Cardiac fibroblast (primary cell): Measurements from ENCODE around the gene PDZD2.
A peak's percentile ranks its signal among the peaks of the same experiment; 100 is the strongest.

Source experiments
- DNase-seq, 2 donors: peaks; one replicate each; pipeline versions ENCODE4 v3.0.0 to v3.0.0-alpha.2; 2010; ENCODE audit warnings: low read depth in 2 of 2
- H3K4me3 ChIP-seq, 2 donors: replicated peaks in 1 of 2; 1 replicate in 1 of 2; 2 replicates in 1 of 2; pipeline ENCODE4 v1.5.1; 2011; ENCODE audit warnings: low read depth in 2 of 2, low read length in 2 of 2, mild to moderate bottlenecking in 2 of 2, moderate library complexity in 1 of 2
- CTCF ChIP-seq: IDR thresholded peaks from one replicate; pipeline ENCODE4 v1.5.1; 2011; ENCODE audit warnings: low read depth, mild to moderate bottlenecking, low read length, inconsistent platforms

Gene PDZD2

GRCh38 chr5:32155211-32155610 lies 516.3 kb downstream of the PDZD2 start:
- no peak overlapping the region for H3K4me3 ChIP-seq
- TF ChIP-seq CTCF, result no peak
- DNase-seq, result no peak

- DNase-seq, result no peak
- no peak overlapping the region for H3K4me3 ChIP-seq
- no peak for TF ChIP-seq CTCF
Measured at GRCh38 chr5:32156635-32157034, 517.7 kb downstream of the PDZD2 start.

- no peak for DNase-seq
- TF ChIP-seq CTCF, result no peak
Measured at GRCh38 chr5:32157078-32157477, 518.1 kb downstream of the PDZD2 start.

GRCh38 chr5:32158679-32158975 lies 519.7 kb downstream of the PDZD2 start:
- no peak overlapping the region for H3K4me3 ChIP-seq
- no peak for DNase-seq
- no peak for TF ChIP-seq CTCF

More at GRCh38 chr5:32157078-32157477, 518.1 kb downstream of the PDZD2 start:
- H3K4me3 ChIP-seq, result no peak overlapping the region

GRCh38 chr5:32159328-32160072 lies 520.6 kb downstream of the PDZD2 start:
- TF ChIP-seq CTCF, result no peak
- no peak overlapping the region for H3K4me3 ChIP-seq
- DNase-seq, result no peak

- DNase-seq, result peak; percentile 31 to 43
- TF ChIP-seq CTCF, result no peak
- no peak overlapping the region for H3K4me3 ChIP-seq
Measured at GRCh38 chr5:32160228-32160627, 521.3 kb downstream of the PDZD2 start.
